Skeletal muscle satellite cell (primary cell): ENCODE measurements around the gene MYO10.

Experiments
- H3K27me3 ChIP-seq: 2 replicates; pipeline ENCODE4 v1.7.0; 2013; ENCODE audit warnings: low read length; ENCODE audit not compliant: control insufficient read depth, insufficient read depth
- H3K36me3 ChIP-seq: 2 replicates; pipeline ENCODE4 v1.7.0; 2013; ENCODE audit warnings: mild to moderate bottlenecking, control low read depth, low read length; ENCODE audit not compliant: insufficient read depth
- H3K4me1 ChIP-seq: 2 replicates; pipeline ENCODE4 v1.7.0; 2013; ENCODE audit warnings: low read length; ENCODE audit not compliant: control insufficient read depth, insufficient read depth
- H3K4me2 ChIP-seq: 2 replicates; pipeline ENCODE4 v1.7.0; 2013; ENCODE audit warnings: mild to moderate bottlenecking, low read length
- H3K4me3 ChIP-seq: 2 replicates; pipeline ENCODE4 v1.7.0; 2013; ENCODE audit warnings: low read length
- H3K9ac ChIP-seq: 2 replicates; pipeline ENCODE4 v1.7.0; 2013; ENCODE audit warnings: mild to moderate bottlenecking, low read depth, low read length, moderate library complexity
- H3K9me3 ChIP-seq: replicated peaks from 2 replicates; pipeline ENCODE4 v1.7.0; 2013; ENCODE audit warnings: mild to moderate bottlenecking, control low read depth, low read length

Gene MYO10

GRCh38 chr5:16685069-16685468, 251.0 kb downstream of the MYO10 start:
- Histone ChIP-seq H3K4me2 (no peak overlapping the region), H3K4me3 (no peak overlapping the region), H3K9me3 (no peaks in the 10 kb centered on the region), H3K27me3 (no peaks in the 10 kb centered on the region), H3K36me3 (peaks cover 83% of the 10 kb centered on the region), H3K9ac (no peak overlapping the region), H3K4me1 (no peaks in the 10 kb centered on the region)

DNA sequence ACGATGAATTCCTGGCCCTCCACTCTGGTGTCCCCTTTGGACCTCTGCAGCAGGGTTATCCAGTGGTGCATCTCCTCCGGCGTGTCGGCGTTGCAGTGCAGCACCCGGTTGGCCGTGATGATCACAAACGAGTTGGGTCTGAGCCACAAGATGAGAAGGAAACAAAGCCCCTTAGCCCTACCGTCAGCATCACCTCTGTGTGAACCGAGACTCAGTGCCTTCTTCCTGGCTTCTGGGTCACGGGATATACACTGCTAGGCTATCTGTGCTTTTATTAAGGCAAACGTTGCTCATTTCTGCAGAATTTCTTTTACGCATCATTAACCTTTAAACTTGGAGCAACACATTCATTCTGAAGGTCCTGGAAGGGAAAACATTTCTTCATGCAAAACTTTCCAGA, 254.2 kb downstream of the MYO10 start:
- Histone ChIP-seq H3K9ac (no peak overlapping the region), H3K4me2 (no peak overlapping the region), H3K9me3 (no peaks in the 10 kb centered on the region), H3K4me1 (no peaks in the 10 kb centered on the region), H3K27me3 (no peaks in the 10 kb centered on the region), H3K36me3 (peaks cover 75% of the 10 kb centered on the region), H3K4me3 (no peak overlapping the region)

DNA sequence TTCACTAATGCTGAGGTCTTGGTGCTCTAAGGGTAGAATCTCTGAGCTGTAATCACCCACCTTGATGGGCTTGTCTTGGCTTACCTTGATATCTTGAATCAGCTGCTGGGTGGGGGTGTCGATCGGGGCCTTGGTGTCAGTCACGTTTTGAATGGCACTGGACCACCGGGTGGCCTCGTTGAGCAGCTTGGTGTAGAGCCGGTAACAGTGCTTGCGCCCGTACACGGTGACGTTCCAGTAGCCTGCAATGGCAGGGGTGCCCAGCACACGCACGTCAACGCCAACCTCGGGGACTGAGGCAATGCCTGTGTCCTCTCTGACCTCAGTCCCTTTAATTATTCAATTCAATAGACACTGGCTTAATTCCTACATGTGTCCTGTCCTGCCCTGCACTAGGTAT, 256.2 kb downstream of the MYO10 start:
- Histone ChIP-seq H3K4me2 (no peak overlapping the region), H3K27me3 (no peaks in the 10 kb centered on the region), H3K4me3 (no peak overlapping the region), H3K36me3 (peaks cover 78% of the 10 kb centered on the region), H3K9me3 (no peaks in the 10 kb centered on the region), H3K9ac (no peak overlapping the region), H3K4me1 (no peaks in the 10 kb centered on the region)

DNA sequence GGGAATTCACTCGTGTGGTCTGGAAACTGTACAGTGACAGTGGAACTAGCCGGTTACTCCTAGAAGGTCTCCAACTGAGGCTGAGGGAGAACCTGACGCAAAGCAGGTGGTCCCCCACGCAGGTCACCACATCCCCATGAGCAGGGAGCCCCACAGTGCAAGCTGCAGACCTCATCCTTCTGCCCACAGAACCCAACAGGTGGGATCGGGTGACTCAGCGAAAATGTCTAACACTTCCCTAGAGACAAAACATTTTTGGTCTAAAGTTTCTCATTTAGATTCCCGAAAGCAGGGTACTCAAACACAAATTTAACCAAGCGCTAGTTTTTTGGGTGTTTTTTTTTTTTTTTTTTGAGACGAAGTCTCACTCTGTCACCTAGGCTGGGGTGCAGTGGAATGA, 256.9 kb downstream of the MYO10 start:
- Histone ChIP-seq H3K9ac (no peak overlapping the region), H3K4me1 (no peaks in the 10 kb centered on the region), H3K4me2 (no peak overlapping the region), H3K4me3 (no peak overlapping the region), H3K36me3 (peaks cover 80% of the 10 kb centered on the region), H3K27me3 (no peaks in the 10 kb centered on the region), H3K9me3 (no peaks in the 10 kb centered on the region)

DNA sequence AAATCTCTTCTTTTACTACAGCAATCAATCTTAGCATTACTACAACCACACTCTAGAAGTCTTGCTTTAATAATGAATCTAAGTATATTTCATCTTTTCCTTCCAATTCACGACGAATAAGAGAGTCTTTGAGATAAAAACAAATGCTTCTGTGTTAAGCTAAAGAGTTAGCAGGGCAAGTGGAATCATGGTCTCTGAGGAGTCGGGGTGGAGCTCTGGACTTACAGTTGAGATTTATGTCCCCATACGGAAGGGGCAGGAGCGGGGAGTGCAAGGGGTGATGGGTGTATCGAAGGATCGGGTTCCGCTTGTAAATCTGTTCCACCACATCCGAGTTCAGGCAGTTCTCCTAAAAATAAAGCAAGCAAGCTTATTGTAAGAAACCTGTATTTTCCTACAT, 260.3 kb downstream of the MYO10 start:
- Histone ChIP-seq H3K9me3 (no peaks in the 10 kb centered on the region), H3K27me3 (no peaks in the 10 kb centered on the region), H3K9ac (no peak overlapping the region), H3K4me2 (no peak overlapping the region), H3K36me3 (peaks cover 74% of the 10 kb centered on the region), H3K4me3 (no peak overlapping the region), H3K4me1 (no peaks in the 10 kb centered on the region)

GRCh38 chr5:16674750-16675149, 261.3 kb downstream of the MYO10 start:
- H3K36me3 ChIP-seq: peaks cover 74% of the 10 kb centered on the region
- H3K4me3 ChIP-seq: no peak overlapping the region
- no peak overlapping the region for H3K4me2 ChIP-seq
- no peaks in the 10 kb centered on the region for H3K9me3 ChIP-seq
- no peaks in the 10 kb centered on the region for H3K4me1 ChIP-seq
- no peak overlapping the region for H3K9ac ChIP-seq
- no peaks in the 10 kb centered on the region for H3K27me3 ChIP-seq

- H3K36me3 ChIP-seq: peaks cover 70% of the 10 kb centered on the region
Measured at GRCh38 chr5:16673241-16674201, 262.6 kb downstream of the MYO10 start.

GRCh38 chr5:16671208-16671607, 264.9 kb downstream of the MYO10 start:
- Histone ChIP-seq H3K4me3 (no peak overlapping the region), H3K4me1 (no peaks in the 10 kb centered on the region), H3K36me3 (peaks cover 84% of the 10 kb centered on the region), H3K9ac (no peak overlapping the region), H3K27me3 (no peaks in the 10 kb centered on the region), H3K9me3 (no peaks in the 10 kb centered on the region), H3K4me2 (no peak overlapping the region)

More at GRCh38 chr5:16673241-16674201, 262.6 kb downstream of the MYO10 start:
- Histone ChIP-seq H3K4me1 (no peaks in the 10 kb centered on the region), H3K9me3 (no peaks in the 10 kb centered on the region), H3K27me3 (no peaks in the 10 kb centered on the region), H3K4me3 (no peak overlapping the region), H3K9ac (no peak overlapping the region), H3K4me2 (no peak overlapping the region)

GRCh38 chr5:16669776-16670175, 266.3 kb downstream of the MYO10 start:
- H3K9ac ChIP-seq: no peak overlapping the region
- H3K4me2 ChIP-seq: no peak overlapping the region
- H3K27me3 ChIP-seq: no peaks in the 10 kb centered on the region
- H3K4me3 ChIP-seq: no peak overlapping the region
- peaks cover 80% of the 10 kb centered on the region for H3K36me3 ChIP-seq
- H3K9me3 ChIP-seq: no peaks in the 10 kb centered on the region
- no peaks in the 10 kb centered on the region for H3K4me1 ChIP-seq

DNA sequence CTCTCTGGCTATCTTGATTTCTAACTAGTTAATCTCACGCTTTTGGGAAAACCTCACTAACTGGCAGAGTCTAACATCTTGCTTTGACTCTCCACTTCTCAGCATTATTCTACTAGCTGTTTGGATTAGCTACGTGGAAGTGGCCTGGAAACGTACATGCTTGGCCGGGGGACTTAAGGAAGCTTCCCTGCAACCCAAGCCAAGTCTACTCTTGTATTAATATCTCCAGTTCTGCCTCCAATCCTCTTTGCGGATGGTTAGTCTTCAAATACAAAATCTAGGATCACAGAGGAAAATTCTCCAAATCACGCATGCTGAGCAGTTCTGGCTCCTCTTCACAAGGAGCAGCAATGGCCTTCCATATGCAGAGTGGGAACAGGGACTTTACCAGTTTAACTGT, 267.5 kb downstream of the MYO10 start:
- Histone ChIP-seq H3K4me1 (no peaks in the 10 kb centered on the region), H3K9ac (no peak overlapping the region), H3K9me3 (no peaks in the 10 kb centered on the region), H3K36me3 (peaks cover 82% of the 10 kb centered on the region), H3K27me3 (no peaks in the 10 kb centered on the region), H3K4me2 (no peak overlapping the region), H3K4me3 (no peak overlapping the region)

- H3K9me3 ChIP-seq: no peaks in the 10 kb centered on the region
- no peaks in the 10 kb centered on the region for H3K4me1 ChIP-seq
- H3K27me3 ChIP-seq: no peaks in the 10 kb centered on the region
- no peak overlapping the region for H3K9ac ChIP-seq
- peaks cover 80% of the 10 kb centered on the region for H3K36me3 ChIP-seq
- H3K4me2 ChIP-seq: no peak overlapping the region
- H3K4me3 ChIP-seq: no peak overlapping the region
Measured at GRCh38 chr5:16668194-16668593, 267.9 kb downstream of the MYO10 start.

GRCh38 chr5:16666883-16667398, 269.1 kb downstream of the MYO10 start:
- H3K4me1 ChIP-seq: no peaks in the 10 kb centered on the region
- peaks cover 73% of the 10 kb centered on the region for H3K36me3 ChIP-seq
- H3K9me3 ChIP-seq: no peaks in the 10 kb centered on the region
- H3K4me2 ChIP-seq: no peak overlapping the region
- H3K4me3 ChIP-seq: no peak overlapping the region
- no peak overlapping the region for H3K9ac ChIP-seq
- H3K27me3 ChIP-seq: no peaks in the 10 kb centered on the region
